RWPE2 (cell line): ENCODE measurements around the gene FIBCD1.
"Not testable (repeated sequence)": the region's sequence is repeated elsewhere in the genome, so short reads cannot be mapped to it uniquely, and the experiment has no call there.

Source experiments
- ATAC-seq: fragments of 200-7000 bp; cut with Tn5 transposase; 3 replicates; pipeline ENCODE4 v1.9.1; 2021; ENCODE audit warnings: low read depth
- DNase-seq: peaks from one replicate; pipeline ENCODE4 v3.0.0-alpha.2; 2020; ENCODE audit warnings: low spot score
- H3K27ac ChIP-seq: fragments of 450-650 bp; 2 replicates; pipeline ENCODE4 v1.5.1; 2017; ENCODE audit warnings: mild to moderate bottlenecking; ENCODE audit not compliant: poor library complexity, severe bottlenecking
- H3K27me3 ChIP-seq: fragments of 250-450 bp; sonication (Bioruptor Pico); 2 replicates; pipeline ENCODE4 v1.5.1; 2021; ENCODE audit warnings: mild to moderate bottlenecking, moderate library complexity; ENCODE audit not compliant: insufficient read depth, poor library complexity, severe bottlenecking
- H3K36me3 ChIP-seq: fragments of 250-450 bp; sonication (Bioruptor Pico); 2 replicates; pipeline ENCODE4 v1.5.1; 2020; ENCODE audit warnings: low read depth, mild to moderate bottlenecking, moderate library complexity
- H3K4me1 ChIP-seq: fragments of 250-450 bp; sonication (Bioruptor Pico); 2 replicates; pipeline ENCODE4 v1.5.1; 2021; ENCODE audit warnings: mild to moderate bottlenecking, moderate library complexity; ENCODE audit not compliant: insufficient read depth, poor library complexity, severe bottlenecking
- H3K4me3 ChIP-seq: fragments of 250-450 bp; sonication (Bioruptor Pico); 2 replicates; pipeline ENCODE4 v1.5.1; 2021; ENCODE audit warnings: mild to moderate bottlenecking, moderate library complexity; ENCODE audit not compliant: severe bottlenecking
- H3K9me3 ChIP-seq: fragments of 250-450 bp; sonication (Bioruptor Pico); 2 replicates; pipeline ENCODE4 v1.5.1; 2021; ENCODE audit warnings: mild to moderate bottlenecking, moderate library complexity; ENCODE audit not compliant: severe bottlenecking
- CTCF ChIP-seq: fragments of 450-650 bp; IDR thresholded peaks from one replicate; pipeline ENCODE4 v1.5.1; 2017; ENCODE audit warnings: mild to moderate bottlenecking, moderate library complexity; ENCODE audit not compliant: poor library complexity, severe bottlenecking

Gene FIBCD1

GRCh38 chr9:130913599-130914416, 25.2 kb downstream of the FIBCD1 start:
- ATAC-seq, result no peak
- Histone ChIP-seq H3K27ac (peak overlapping the region; percentile 50), H3K9me3 (peaks cover 6% of the 10 kb centered on the region), H3K36me3 (no peaks in the 10 kb centered on the region), H3K4me3 (peak overlapping the region; percentile 5), H3K27me3 (no peaks in the 10 kb centered on the region), H3K4me1 (no peaks in the 10 kb centered on the region)
- no peak for TF ChIP-seq CTCF
- DNase-seq, result no peak

GRCh38 chr9:130912932-130913598, 26.0 kb downstream of the FIBCD1 start:
- peak overlapping the region; percentile 5 for H3K4me3 ChIP-seq
- H3K36me3 ChIP-seq, result no peaks in the 10 kb centered on the region
- no peaks in the 10 kb centered on the region for H3K27me3 ChIP-seq
- no peaks in the 10 kb centered on the region for H3K4me1 ChIP-seq
- peak; percentile 83 for ATAC-seq
- TF ChIP-seq CTCF, result no peak
- DNase-seq, result peak; percentile 84
- H3K9me3 ChIP-seq, result peaks cover 6% of the 10 kb centered on the region
- peak overlapping the region; percentile 50 for H3K27ac ChIP-seq

- Histone ChIP-seq H3K4me3 (no peak overlapping the region), H3K27ac (no peak overlapping the region), H3K9me3 (peaks cover 6% of the 10 kb centered on the region), H3K4me1 (no peaks in the 10 kb centered on the region), H3K27me3 (no peaks in the 10 kb centered on the region), H3K36me3 (no peaks in the 10 kb centered on the region)
- no peak for TF ChIP-seq CTCF
- ATAC-seq, result no peak
- DNase-seq, result no peak
Measured at GRCh38 chr9:130911254-130912049, 27.6 kb downstream of the FIBCD1 start.

GRCh38 chr9:130910670-130911069, 28.4 kb downstream of the FIBCD1 start:
- ATAC-seq, H3K36me3 ChIP-seq, H3K9me3 ChIP-seq, H3K4me1 ChIP-seq, DNase-seq, H3K27me3 ChIP-seq, H3K4me3 ChIP-seq, H3K27ac ChIP-seq: not testable (repeated sequence)

- not testable (repeated sequence) for ATAC-seq, H3K9me3 ChIP-seq, H3K27me3 ChIP-seq, H3K4me3 ChIP-seq, H3K36me3 ChIP-seq, H3K27ac ChIP-seq, DNase-seq, H3K4me1 ChIP-seq
Measured at GRCh38 chr9:130910041-130910440, 29.0 kb downstream of the FIBCD1 start.
